H1 (cell line): ENCODE results near the gene RAD9B. TPM values are rescaled to one million over a fixed set of nuclear protein-coding genes. Genes with fewer than 3 reads are reported as not detected.

Experiments used
- BRCA1 ChIP-seq: IDR thresholded peaks from 2 replicates; pipeline ENCODE4 v1.6.1; 2012; ENCODE audit warnings: low read depth, low read length, improper control_type of control experiment
- CBX5 ChIP-seq: fragments of 300-800, 300-1000 bp; sonication (generic); IDR thresholded peaks from 2 replicates; pipeline ENCODE4 v1.7.1; 2016; ENCODE audit warnings: antibody characterized with exemption, low read length, low read depth
- HDAC6 ChIP-seq: IDR thresholded peaks from one replicate; pipeline ENCODE4 v1.7.1; 2012; ENCODE audit warnings: low read depth, mild to moderate bottlenecking, inconsistent platforms, low read length, moderate library complexity
- SUZ12 ChIP-seq: fragments of 200-600 bp; sonication (generic); IDR thresholded peaks from 2 replicates; pipeline ENCODE4 v1.6.1; 2012; ENCODE audit warnings: mild to moderate bottlenecking, inconsistent platforms, low read length, moderate library complexity, mixed read lengths
- ZNF274 ChIP-seq: IDR thresholded peaks from 2 replicates; pipeline ENCODE4 v1.7.0; 2012; ENCODE audit warnings: low read length, borderline replicate concordance; ENCODE audit errors: extremely low read depth
- polyA plus RNA-seq, 7 experiments: library from polyadenylated mRNA; depleted of rRNA in 3 of 7; stranded (reverse) in 5 of 7; unstranded in 2 of 7; fragments of >200 nt in 5 of 7; fragments of 200-250 nt in 2 of 7; gene quantifications; 1 replicate in 5 of 7; 2 replicates in 1 of 7; 4 replicates in 1 of 7; pipeline versions ENCODE4 v1.2.1 to v1.2.3, GENCODE V29; 2011 to 2013; ENCODE audit warnings: missing spikeins in 2 of 7, mixed read lengths in 2 of 7
- total RNA-seq: library from RNA; stranded (reverse); fragmentation: NEBNext Ultra II Directional; extraction: Animal tissue kit (Norgen Biotek cat#: 25700); gene quantifications from 2 replicates; pipeline ENCODE4 v1.2.1, GENCODE V29; 2021

RAD9B gene
- total and polyA plus RNA-seq, 2 of the 8 experiments (the other 6 are each of a cell fraction or from before 2014, with no cell fraction given) = 0.06 TPM; not detected in 1

DNA sequence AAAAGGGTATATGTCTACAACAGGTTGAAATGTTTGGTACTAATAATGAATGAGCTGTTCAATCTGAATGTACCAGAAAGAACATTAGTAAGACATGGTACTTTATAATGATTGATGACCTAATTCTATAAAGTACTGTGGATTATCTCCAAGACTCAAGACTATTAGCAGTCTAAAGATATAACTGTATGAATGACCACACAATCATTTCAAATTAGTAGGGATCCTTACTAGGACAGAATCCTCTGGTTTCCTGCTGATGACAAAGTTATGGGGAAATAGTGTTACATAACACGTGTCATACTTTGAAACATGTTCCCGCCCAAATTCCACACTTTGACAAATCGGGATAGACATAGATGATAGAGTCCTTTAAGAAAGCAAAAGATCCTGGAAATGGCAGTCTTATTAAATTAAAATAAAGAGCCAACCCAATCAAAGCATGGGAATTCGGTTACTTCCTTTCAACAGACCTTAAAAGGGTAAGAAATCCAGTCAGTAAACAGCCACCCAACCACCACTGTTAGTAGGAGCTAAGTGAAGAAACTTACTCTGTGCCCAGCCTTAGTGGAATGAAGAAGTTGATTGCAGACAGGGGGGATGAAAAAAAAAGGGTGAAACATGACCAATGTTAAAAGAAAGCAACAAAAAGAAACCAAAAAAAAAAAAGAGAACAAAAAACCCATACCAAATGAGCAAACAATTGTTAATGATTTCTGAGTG, 3.0 kb upstream of the RAD9B start (continued):
- no peak for TF ChIP-seq CBX5
- TF ChIP-seq ZNF274 = no peak
- TF ChIP-seq SUZ12 = no peak
- TF ChIP-seq BRCA1 = no peak
- no peak for TF ChIP-seq HDAC6
